ENCODE data around the gene MRGPRX1.
"Not testable (repeated sequence)": the region's sequence is repeated elsewhere in the genome, so short reads cannot be mapped to it uniquely, and the experiment has no call there.

The MRGPRX1 gene

GRCh38 chr11:18958221-18958910 is 19.2 kb upstream of the MRGPRX1 start:
- no peak overlapping the region for H3K4me3 ChIP-seq (ENCODE audit: insufficient read length, low read depth)
- TF ChIP-seq YY1 (IDR thresholded peaks at IDR 0.05; ENCODE audit: insufficient read depth, insufficient read length) (no peak), SUZ12 (IDR thresholded peaks at IDR 0.05; ENCODE audit: extremely low read depth, insufficient read depth, insufficient read length) (no peak), ZNF274 (IDR thresholded peaks at IDR 0.05; ENCODE audit: low read depth, low read length) (no peak)
- no peaks in the 10 kb centered on the region for H3K4me1 ChIP-seq (ENCODE audit: insufficient read depth, insufficient read length)
- no peak for DNase-seq (ENCODE audit: low read depth, low spot score)
- H3K27me3 ChIP-seq (ENCODE audit: insufficient read depth, insufficient read length): no peaks in the 10 kb centered on the region
- no peaks in the 10 kb centered on the region for H3K9me3 ChIP-seq (ENCODE audit: insufficient read depth, low read length)
- no peak overlapping the region for H3K9ac ChIP-seq (ENCODE audit: insufficient read length, low read depth)
- H3K36me3 ChIP-seq (ENCODE audit: insufficient read depth, insufficient read length, low read length): no peaks in the 10 kb centered on the region

- H3K9ac ChIP-seq (ENCODE audit: insufficient read length, low read depth): no peak overlapping the region
- no peak overlapping the region for H3K4me3 ChIP-seq (ENCODE audit: insufficient read length, low read depth)
- no peaks in the 10 kb centered on the region for H3K27me3 ChIP-seq (ENCODE audit: insufficient read depth, insufficient read length)
- no peaks in the 10 kb centered on the region for H3K9me3 ChIP-seq (ENCODE audit: insufficient read depth, low read length)
- DNase-seq (ENCODE audit: low read depth, low spot score): no peak
- TF ChIP-seq ZNF274 (IDR thresholded peaks at IDR 0.05; ENCODE audit: low read depth, low read length) (no peak), SUZ12 (IDR thresholded peaks at IDR 0.05; ENCODE audit: extremely low read depth, insufficient read depth, insufficient read length) (no peak), YY1 (IDR thresholded peaks at IDR 0.05; ENCODE audit: insufficient read depth, insufficient read length) (no peak)
- H3K36me3 ChIP-seq (ENCODE audit: insufficient read depth, insufficient read length, low read length): no peaks in the 10 kb centered on the region
- no peaks in the 10 kb centered on the region for H3K4me1 ChIP-seq (ENCODE audit: insufficient read depth, insufficient read length)
These were observed 17.4 kb upstream of the MRGPRX1 start for GRCh38 chr11:18956630-18957029.

GRCh38 chr11:18936002-18936673 is 3.1 kb downstream of the MRGPRX1 start:
- no peaks in the 10 kb centered on the region for H3K4me1 ChIP-seq (ENCODE audit: insufficient read depth, insufficient read length)
- H3K27me3 ChIP-seq (ENCODE audit: insufficient read depth, insufficient read length): no peaks in the 10 kb centered on the region
- no peaks in the 10 kb centered on the region for H3K36me3 ChIP-seq (ENCODE audit: insufficient read depth, insufficient read length, low read length)
- no peak overlapping the region for H3K4me3 ChIP-seq (ENCODE audit: insufficient read length, low read depth)
- TF ChIP-seq ZNF274 (IDR thresholded peaks at IDR 0.05; ENCODE audit: low read depth, low read length) (no peak), YY1 (IDR thresholded peaks at IDR 0.05; ENCODE audit: insufficient read depth, insufficient read length) (no peak), SUZ12 (IDR thresholded peaks at IDR 0.05; ENCODE audit: extremely low read depth, insufficient read depth, insufficient read length) (no peak)
- H3K9ac ChIP-seq (ENCODE audit: insufficient read length, low read depth): no peak overlapping the region
- H3K9me3 ChIP-seq (ENCODE audit: insufficient read depth, low read length): no peaks in the 10 kb centered on the region
- no peak for DNase-seq (ENCODE audit: low read depth, low spot score)

GRCh38 chr11:18934195-18934814 is 4.9 kb downstream of the MRGPRX1 start:
- Histone ChIP-seq H3K27me3 (ENCODE audit: insufficient read depth, insufficient read length) (no peaks in the 10 kb centered on the region), H3K4me3 (ENCODE audit: insufficient read length, low read depth) (no peak overlapping the region), H3K4me1 (ENCODE audit: insufficient read depth, insufficient read length) (no peaks in the 10 kb centered on the region), H3K36me3 (ENCODE audit: insufficient read depth, insufficient read length, low read length) (no peaks in the 10 kb centered on the region), H3K9ac (ENCODE audit: insufficient read length, low read depth) (no peak overlapping the region), H3K9me3 (ENCODE audit: insufficient read depth, low read length) (no peaks in the 10 kb centered on the region)
- TF ChIP-seq ZNF274 (IDR thresholded peaks at IDR 0.05; ENCODE audit: low read depth, low read length) (no peak), SUZ12 (IDR thresholded peaks at IDR 0.05; ENCODE audit: extremely low read depth, insufficient read depth, insufficient read length) (no peak), YY1 (IDR thresholded peaks at IDR 0.05; ENCODE audit: insufficient read depth, insufficient read length) (no peak)
- no peak for DNase-seq (ENCODE audit: low read depth, low spot score)

GRCh38 chr11:18927550-18928322 is 11.5 kb downstream of the MRGPRX1 start:
- Histone ChIP-seq H3K36me3 (ENCODE audit: insufficient read depth, insufficient read length, low read length) (no peaks in the 10 kb centered on the region), H3K9ac (ENCODE audit: insufficient read length, low read depth) (no peak overlapping the region), H3K4me3 (ENCODE audit: insufficient read length, low read depth) (no peak overlapping the region), H3K9me3 (ENCODE audit: insufficient read depth, low read length) (no peaks in the 10 kb centered on the region), H3K27me3 (ENCODE audit: insufficient read depth, insufficient read length) (no peaks in the 10 kb centered on the region), H3K4me1 (ENCODE audit: insufficient read depth, insufficient read length) (no peaks in the 10 kb centered on the region)
- TF ChIP-seq SUZ12 (IDR thresholded peaks at IDR 0.05; ENCODE audit: extremely low read depth, insufficient read depth, insufficient read length): no peak
- TF ChIP-seq ZNF274 (IDR thresholded peaks at IDR 0.05; ENCODE audit: low read depth, low read length): no peak
- no peak for TF ChIP-seq YY1 (IDR thresholded peaks at IDR 0.05; ENCODE audit: insufficient read depth, insufficient read length)
- DNase-seq (ENCODE audit: low read depth, low spot score): no peak

- not testable (repeated sequence) for DNase-seq (ENCODE audit: low read depth, low spot score); H3K4me3 ChIP-seq (ENCODE audit: insufficient read length, low read depth); H3K4me1 ChIP-seq (ENCODE audit: insufficient read depth, insufficient read length); H3K9ac ChIP-seq (ENCODE audit: insufficient read length, low read depth); H3K27me3 ChIP-seq (ENCODE audit: insufficient read depth, insufficient read length); H3K36me3 ChIP-seq (ENCODE audit: insufficient read depth, insufficient read length, low read length); H3K9me3 ChIP-seq (ENCODE audit: insufficient read depth, low read length)
These were observed 13.8 kb downstream of the MRGPRX1 start for GRCh38 chr11:18925426-18925825.

GRCh38 chr11:18912883-18913282 is 26.3 kb downstream of the MRGPRX1 start:
- Histone ChIP-seq H3K36me3 (ENCODE audit: insufficient read depth, insufficient read length, low read length) (no peaks in the 10 kb centered on the region), H3K9ac (ENCODE audit: insufficient read length, low read depth) (no peak overlapping the region), H3K9me3 (ENCODE audit: insufficient read depth, low read length) (no peaks in the 10 kb centered on the region), H3K4me1 (ENCODE audit: insufficient read depth, insufficient read length) (no peaks in the 10 kb centered on the region), H3K4me3 (ENCODE audit: insufficient read length, low read depth) (no peak overlapping the region), H3K27me3 (ENCODE audit: insufficient read depth, insufficient read length) (no peaks in the 10 kb centered on the region)
- no peak for DNase-seq (ENCODE audit: low read depth, low spot score)
- TF ChIP-seq ZNF274 (IDR thresholded peaks at IDR 0.05; ENCODE audit: low read depth, low read length): no peak
- TF ChIP-seq SUZ12 (IDR thresholded peaks at IDR 0.05; ENCODE audit: extremely low read depth, insufficient read depth, insufficient read length): no peak
- TF ChIP-seq YY1 (IDR thresholded peaks at IDR 0.05; ENCODE audit: insufficient read depth, insufficient read length): no peak

All from NT2/D1 (cell line).